ENCODE results near the gene LCE7A. TPM values are rescaled to one million over a fixed set of nuclear protein-coding genes. Genes with fewer than 3 reads are reported as not detected.

Gene LCE7A
- total and polyA plus RNA-seq, 10 of the 15 experiments (the other 5 are each of a cell fraction or from before 2014, with no cell fraction given), result not detected

DNA sequence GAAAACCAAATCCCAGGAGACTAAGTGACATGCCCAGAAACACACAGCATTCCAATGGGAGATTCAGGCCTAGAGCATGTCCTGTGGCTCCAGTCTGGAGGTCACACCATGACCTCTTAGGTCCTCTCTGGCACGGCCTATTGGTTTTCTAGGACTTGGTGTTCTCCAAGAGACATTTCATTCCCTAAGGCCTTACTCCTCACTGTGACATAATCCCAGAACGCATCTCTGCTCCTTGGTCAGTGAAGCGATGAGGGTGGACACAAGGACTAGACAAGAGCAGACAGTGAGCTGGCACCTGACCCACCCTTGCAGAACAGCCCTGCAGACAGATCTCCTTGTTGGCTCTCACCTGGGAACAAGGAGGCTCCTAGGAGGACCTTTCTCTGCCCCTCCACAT, 49.4 kb downstream of the LCE7A start:
- ChIA-PET POLR2A (no interaction called here), SMC1A (ENCODE audit: uncharacterized antibody, unreplicated experiment) (interaction anchor here (0.7 to 0.9 kb wide), 2 partner anchors 17 to 25 kb away, joined by 3 to 4 read pairs; no protein-coding TSS in a partner anchor), RAD21 (ENCODE audit: unreplicated experiment) (interaction anchor here (0.8 to 1.5 kb wide), 5 partner anchors 17 to 284 kb away, joined by 3 to 7 read pairs (median 3); no protein-coding TSS in a partner anchor), CTCF (interaction anchor here (0.8 to 7.6 kb wide), 4 partner anchors 16 to 319 kb away, joined by 4 to 45 read pairs (median 6); partner anchors contain the start of gene SMCP)
- BruUV-seq (replicated peaks), result no TSS peak
- H3K4me2 ChIP-seq (ENCODE audit: control insufficient read depth, insufficient read depth), result peak overlapping the region; percentile 3; the same call in 1 of the 2 replicates
- H4K20me1 ChIP-seq (ENCODE audit: control insufficient read depth, insufficient read depth), result no peaks in the 10 kb centered on the region
- H3K79me2 ChIP-seq (ENCODE audit: control insufficient read depth, insufficient read depth, low read length), result no peaks in the 10 kb centered on the region
- H3K36me3 ChIP-seq (ENCODE audit: control insufficient read depth in 2 of 2, insufficient read depth in 2 of 2, low read length in 1 of 2), result no peaks in the 10 kb centered on the region
- no peak overlapping the region for H3K9ac ChIP-seq (ENCODE audit: control insufficient read depth, insufficient read depth, low read length)
- no peak overlapping the region for H3K27ac ChIP-seq (ENCODE audit: control insufficient read depth, insufficient read depth)
- intact Hi-C loops (cut with micrococcal nuclease; ENCODE audit: unreplicated experiment) (no loop called here), in situ Hi-C loops (cut with MboI) (no loop called here)
- FAIRE-seq, result no peak
- no peak overlapping the region for H2AFZ ChIP-seq (ENCODE audit: control insufficient read depth, low read depth, low read length)
- no peaks in the 10 kb centered on the region for H3K27me3 ChIP-seq (replicated peaks in 1 of 2; ENCODE audit: control insufficient read depth in 2 of 2, insufficient read depth in 2 of 2, low read length in 1 of 2)
- no peak for ATAC-seq
- WGBS (ENCODE audit: insufficient coverage, insufficient replicate concordance, low lambda C conversion rate, missing lambda C conversion rate), result 70% methylated on average over 3 of the region's 3 CpGs
- H3K4me3 ChIP-seq, result no peak overlapping the region
- no peak for DNase-seq (ENCODE audit: low read depth, low spot score)
- no peaks in the 10 kb centered on the region for H3K9me3 ChIP-seq (replicated peaks; ENCODE audit: control insufficient read depth, insufficient read depth, low read length)
- TF ChIP-seq, protein P1, sequence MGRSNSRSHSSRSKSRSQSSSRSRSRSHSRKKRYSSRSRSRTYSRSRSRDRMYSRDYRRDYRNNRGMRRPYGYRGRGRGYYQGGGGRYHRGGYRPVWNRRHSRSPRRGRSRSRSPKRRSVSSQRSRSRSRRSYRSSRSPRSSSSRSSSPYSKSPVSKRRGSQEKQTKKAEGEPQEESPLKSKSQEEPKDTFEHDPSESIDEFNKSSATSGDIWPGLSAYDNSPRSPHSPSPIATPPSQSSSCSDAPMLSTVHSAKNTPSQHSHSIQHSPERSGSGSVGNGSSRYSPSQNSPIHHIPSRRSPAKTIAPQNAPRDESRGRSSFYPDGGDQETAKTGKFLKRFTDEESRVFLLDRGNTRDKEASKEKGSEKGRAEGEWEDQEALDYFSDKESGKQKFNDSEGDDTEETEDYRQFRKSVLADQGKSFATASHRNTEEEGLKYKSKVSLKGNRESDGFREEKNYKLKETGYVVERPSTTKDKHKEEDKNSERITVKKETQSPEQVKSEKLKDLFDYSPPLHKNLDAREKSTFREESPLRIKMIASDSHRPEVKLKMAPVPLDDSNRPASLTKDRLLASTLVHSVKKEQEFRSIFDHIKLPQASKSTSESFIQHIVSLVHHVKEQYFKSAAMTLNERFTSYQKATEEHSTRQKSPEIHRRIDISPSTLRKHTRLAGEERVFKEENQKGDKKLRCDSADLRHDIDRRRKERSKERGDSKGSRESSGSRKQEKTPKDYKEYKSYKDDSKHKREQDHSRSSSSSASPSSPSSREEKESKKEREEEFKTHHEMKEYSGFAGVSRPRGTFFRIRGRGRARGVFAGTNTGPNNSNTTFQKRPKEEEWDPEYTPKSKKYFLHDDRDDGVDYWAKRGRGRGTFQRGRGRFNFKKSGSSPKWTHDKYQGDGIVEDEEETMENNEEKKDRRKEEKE (IDR thresholded peaks at IDR 0.05), result no peak
- TF ChIP-seq, protein P2, sequence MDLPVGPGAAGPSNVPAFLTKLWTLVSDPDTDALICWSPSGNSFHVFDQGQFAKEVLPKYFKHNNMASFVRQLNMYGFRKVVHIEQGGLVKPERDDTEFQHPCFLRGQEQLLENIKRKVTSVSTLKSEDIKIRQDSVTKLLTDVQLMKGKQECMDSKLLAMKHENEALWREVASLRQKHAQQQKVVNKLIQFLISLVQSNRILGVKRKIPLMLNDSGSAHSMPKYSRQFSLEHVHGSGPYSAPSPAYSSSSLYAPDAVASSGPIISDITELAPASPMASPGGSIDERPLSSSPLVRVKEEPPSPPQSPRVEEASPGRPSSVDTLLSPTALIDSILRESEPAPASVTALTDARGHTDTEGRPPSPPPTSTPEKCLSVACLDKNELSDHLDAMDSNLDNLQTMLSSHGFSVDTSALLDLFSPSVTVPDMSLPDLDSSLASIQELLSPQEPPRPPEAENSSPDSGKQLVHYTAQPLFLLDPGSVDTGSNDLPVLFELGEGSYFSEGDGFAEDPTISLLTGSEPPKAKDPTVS (IDR thresholded peaks at IDR 0.05; ENCODE audit: low read depth, low read length), result no peak
- TF ChIP-seq ASH2L (IDR thresholded peaks at IDR 0.05; ENCODE audit: borderline replicate concordance, low read depth), result no peak
- TF ChIP-seq ZNF274 (IDR thresholded peaks at IDR 0.05; ENCODE audit: insufficient read depth, insufficient read length), result no peak
- peaks cover 35% of the 10 kb centered on the region for H3K4me1 ChIP-seq (ENCODE audit: control insufficient read depth, insufficient read depth, low read length)

Other genes starting within 250 kb of the LCE7A start
Only the 7 nearest of the 26 such genes appear.
- not detected in 2 replicates for gene LCE1D, start 63.3 kb upstream of the LCE7A start, total RNA-seq (2014; rRNA removed)
- gene LCE1D, start 63.3 kb upstream of the LCE7A start, total RNA-seq (2014; rRNA removed; fragmentation: Illumina TruSeq; extraction: Trizol), result not detected in 2 replicates
- gene LCE1D, start 63.3 kb upstream of the LCE7A start, total RNA-seq (2021), result not detected in 2 replicates
- gene LCE1D, start 63.3 kb upstream of the LCE7A start, polyA plus RNA-seq (2011; rRNA removed), result not detected in 2 replicates
- gene LCE1D, start 63.3 kb upstream of the LCE7A start, polyA plus RNA-seq (2014; fragmentation: Illumina TruSeq; extraction: Trizol), result not detected in 2 replicates
- not detected for gene LCE1D, start 63.3 kb upstream of the LCE7A start, polyA plus RNA-seq (2014; fragmentation: Nextera tagmentation; extraction: Ambion mirVana)
- not detected in 2 replicates for gene LCE1D, start 63.3 kb upstream of the LCE7A start, polyA plus RNA-seq (2014; rRNA removed)
- not detected for gene LCE1D, start 63.3 kb upstream of the LCE7A start, polyA plus RNA-seq (2016; fragmentation: Nextera tagmentation; extraction: Ambion mirVana)
- 0.23 and 1.5 TPM in 2 replicates for gene LCE1C, start 53.3 kb upstream of the LCE7A start, total RNA-seq (2014; rRNA removed)
- not detected in 2 replicates for gene LCE1C, start 53.3 kb upstream of the LCE7A start, total RNA-seq (2014; rRNA removed; fragmentation: Illumina TruSeq; extraction: Trizol)
- gene LCE1C, start 53.3 kb upstream of the LCE7A start, total RNA-seq (2021), result 0.77 and 1.7 TPM in 2 replicates
- 0.15 and 0.45 TPM in 2 replicates for gene LCE1C, start 53.3 kb upstream of the LCE7A start, polyA plus RNA-seq (2011; rRNA removed)
- not detected in 2 replicates for gene LCE1C, start 53.3 kb upstream of the LCE7A start, polyA plus RNA-seq (2014; fragmentation: Illumina TruSeq; extraction: Trizol)
- not detected for gene LCE1C, start 53.3 kb upstream of the LCE7A start, polyA plus RNA-seq (2014; fragmentation: Nextera tagmentation; extraction: Ambion mirVana)
- 1.00 and 1.2 TPM in 2 replicates for gene LCE1C, start 53.3 kb upstream of the LCE7A start, polyA plus RNA-seq (2014; rRNA removed)
- gene LCE1C, start 53.3 kb upstream of the LCE7A start, polyA plus RNA-seq (2016; fragmentation: Nextera tagmentation; extraction: Ambion mirVana), result 1 to 10 TPM; 2.5 to 4.1 TPM
- 0.16 TPM in 1 of 2 replicates, not detected in the other for gene LCE1B, start 48.0 kb upstream of the LCE7A start, total RNA-seq (2014; rRNA removed)
- gene LCE1B, start 48.0 kb upstream of the LCE7A start, total RNA-seq (2014; rRNA removed; fragmentation: Illumina TruSeq; extraction: Trizol), result 0.18 and 0.36 TPM in 2 replicates
- 0.74 TPM in 1 of 2 replicates, not detected in the other for gene LCE1B, start 48.0 kb upstream of the LCE7A start, total RNA-seq (2021)
- 0.66 and 0.86 TPM in 2 replicates for gene LCE1B, start 48.0 kb upstream of the LCE7A start, polyA plus RNA-seq (2011; rRNA removed)
- 0.13 and 0.73 TPM in 2 replicates for gene LCE1B, start 48.0 kb upstream of the LCE7A start, polyA plus RNA-seq (2014; fragmentation: Illumina TruSeq; extraction: Trizol)
- under 1 TPM in 1 of 2 experiments, not detected in 1; 0.20 TPM for gene LCE1B, start 48.0 kb upstream of the LCE7A start, polyA plus RNA-seq (2014; fragmentation: Nextera tagmentation; extraction: Ambion mirVana)
- gene LCE1B, start 48.0 kb upstream of the LCE7A start, polyA plus RNA-seq (2014; rRNA removed), result 0.44 and 0.45 TPM in 2 replicates
- 1 to 10 TPM; 2.4 to 3.3 TPM for gene LCE1B, start 48.0 kb upstream of the LCE7A start, polyA plus RNA-seq (2016; fragmentation: Nextera tagmentation; extraction: Ambion mirVana)
- gene LCE1A, start 32.5 kb upstream of the LCE7A start, total RNA-seq (2014; rRNA removed), result not detected in 2 replicates
- gene LCE1A, start 32.5 kb upstream of the LCE7A start, total RNA-seq (2014; rRNA removed; fragmentation: Illumina TruSeq; extraction: Trizol), result not detected in 2 replicates
- gene LCE1A, start 32.5 kb upstream of the LCE7A start, total RNA-seq (2021), result not detected in 2 replicates
- not detected in 2 replicates for gene LCE1A, start 32.5 kb upstream of the LCE7A start, polyA plus RNA-seq (2011; rRNA removed)
- gene LCE1A, start 32.5 kb upstream of the LCE7A start, polyA plus RNA-seq (2014; fragmentation: Illumina TruSeq; extraction: Trizol), result not detected in 2 replicates
- not detected for gene LCE1A, start 32.5 kb upstream of the LCE7A start, polyA plus RNA-seq (2014; fragmentation: Nextera tagmentation; extraction: Ambion mirVana)
- not detected in 2 replicates for gene LCE1A, start 32.5 kb upstream of the LCE7A start, polyA plus RNA-seq (2014; rRNA removed)
- gene LCE1A, start 32.5 kb upstream of the LCE7A start, polyA plus RNA-seq (2016; fragmentation: Nextera tagmentation; extraction: Ambion mirVana), result not detected
- gene LCE6A, start 17.1 kb upstream of the LCE7A start, total RNA-seq (2014; rRNA removed), result 0.45 TPM in 1 of 2 replicates, not detected in the other
- not detected in 2 replicates for gene LCE6A, start 17.1 kb upstream of the LCE7A start, total RNA-seq (2014; rRNA removed; fragmentation: Illumina TruSeq; extraction: Trizol)
- gene LCE6A, start 17.1 kb upstream of the LCE7A start, total RNA-seq (2021), result not detected in 2 replicates
- not detected in 2 replicates for gene LCE6A, start 17.1 kb upstream of the LCE7A start, polyA plus RNA-seq (2011; rRNA removed)
- gene LCE6A, start 17.1 kb upstream of the LCE7A start, polyA plus RNA-seq (2014; fragmentation: Illumina TruSeq; extraction: Trizol), result not detected in 2 replicates
- gene LCE6A, start 17.1 kb upstream of the LCE7A start, polyA plus RNA-seq (2014; fragmentation: Nextera tagmentation; extraction: Ambion mirVana), result not detected
- gene LCE6A, start 17.1 kb upstream of the LCE7A start, polyA plus RNA-seq (2014; rRNA removed), result not detected in 2 replicates
- gene LCE6A, start 17.1 kb upstream of the LCE7A start, polyA plus RNA-seq (2016; fragmentation: Nextera tagmentation; extraction: Ambion mirVana), result not detected
- not detected in 2 replicates for gene SMCP, start 18.3 kb downstream of the LCE7A start, total RNA-seq (2014; rRNA removed)
- 0.46 TPM in 1 of 2 replicates, not detected in the other for gene SMCP, start 18.3 kb downstream of the LCE7A start, total RNA-seq (2014; rRNA removed; fragmentation: Illumina TruSeq; extraction: Trizol)
- not detected in 2 replicates for gene SMCP, start 18.3 kb downstream of the LCE7A start, total RNA-seq (2021)
- gene SMCP, start 18.3 kb downstream of the LCE7A start, polyA plus RNA-seq (2011; rRNA removed), result not detected in 2 replicates
- gene SMCP, start 18.3 kb downstream of the LCE7A start, polyA plus RNA-seq (2014; fragmentation: Illumina TruSeq; extraction: Trizol), result 0.16 TPM in 1 of 2 replicates, not detected in the other
- gene SMCP, start 18.3 kb downstream of the LCE7A start, polyA plus RNA-seq (2014; fragmentation: Nextera tagmentation; extraction: Ambion mirVana), result under 1 TPM; 0.27 to 0.69 TPM
- 0.11 TPM in 1 of 2 replicates, not detected in the other for gene SMCP, start 18.3 kb downstream of the LCE7A start, polyA plus RNA-seq (2014; rRNA removed)
- gene SMCP, start 18.3 kb downstream of the LCE7A start, polyA plus RNA-seq (2016; fragmentation: Nextera tagmentation; extraction: Ambion mirVana), result not detected
- gene IVL, start 48.5 kb downstream of the LCE7A start, total RNA-seq (2014; rRNA removed), result 19.5 and 20.5 TPM in 2 replicates
- gene IVL, start 48.5 kb downstream of the LCE7A start, total RNA-seq (2014; rRNA removed; fragmentation: Illumina TruSeq; extraction: Trizol), result 10.7 and 11.4 TPM in 2 replicates
- 12.1 and 12.2 TPM in 2 replicates for gene IVL, start 48.5 kb downstream of the LCE7A start, total RNA-seq (2021)
- gene IVL, start 48.5 kb downstream of the LCE7A start, polyA plus RNA-seq (2011; rRNA removed), result 1.6 and 2.1 TPM in 2 replicates
- gene IVL, start 48.5 kb downstream of the LCE7A start, polyA plus RNA-seq (2014; fragmentation: Illumina TruSeq; extraction: Trizol), result 8.4 and 14.8 TPM in 2 replicates
- 1 to 10 TPM; 1.4 to 2.9 TPM for gene IVL, start 48.5 kb downstream of the LCE7A start, polyA plus RNA-seq (2014; fragmentation: Nextera tagmentation; extraction: Ambion mirVana)
- 20.3 and 22.2 TPM in 2 replicates for gene IVL, start 48.5 kb downstream of the LCE7A start, polyA plus RNA-seq (2014; rRNA removed)
- 10 to 100 TPM; 17.0 to 17.6 TPM for gene IVL, start 48.5 kb downstream of the LCE7A start, polyA plus RNA-seq (2016; fragmentation: Nextera tagmentation; extraction: Ambion mirVana)